GM18499 (cell line): ENCODE measurements around the gene RAB29.

ENCODE experiments used
- ATAC-seq: cut with Tn5 transposase; IDR thresholded peaks from one replicate; pipeline ENCODE4 v1.9.1; 2021; ENCODE audit warnings: moderate number of reproducible peaks; ENCODE audit not compliant: insufficient read depth, unreplicated experiment

The RAB29 gene

GRCh38 chr1:205797168-205797567 lies 21.9 kb upstream of the RAB29 start:
- no peak for ATAC-seq

GRCh38 chr1:205794011-205794730 lies 18.9 kb upstream of the RAB29 start:
- no peak for ATAC-seq

GRCh38 chr1:205792961-205793673 lies 17.8 kb upstream of the RAB29 start:
- ATAC-seq = no peak

GRCh38 chr1:205792481-205792881 lies 17.2 kb upstream of the RAB29 start:
- ATAC-seq = peak; percentile 48

GRCh38 chr1:205791568-205792180 lies 16.4 kb upstream of the RAB29 start:
- ATAC-seq = no peak

- no peak for ATAC-seq
These were observed 12.1 kb upstream of the RAB29 start for GRCh38 chr1:205787287-205787916.

- ATAC-seq = no peak
These were observed 11.3 kb upstream of the RAB29 start for GRCh38 chr1:205786601-205787000.

GRCh38 chr1:205785446-205785845 lies 10.2 kb upstream of the RAB29 start:
- ATAC-seq = no peak

GRCh38 chr1:205783904-205784303 lies 8.6 kb upstream of the RAB29 start:
- no peak for ATAC-seq

GRCh38 chr1:205783433-205783795 lies 8.1 kb upstream of the RAB29 start:
- ATAC-seq = no peak

GRCh38 chr1:205782627-205783432 lies 7.5 kb upstream of the RAB29 start:
- ATAC-seq = no peak

GRCh38 chr1:205780335-205780734 lies 5.1 kb upstream of the RAB29 start:
- no peak for ATAC-seq

- no peak for ATAC-seq
These were observed 2.7 kb upstream of the RAB29 start for GRCh38 chr1:205777994-205778393.

- ATAC-seq = no peak
These were observed 405 bp upstream of the RAB29 start for GRCh38 chr1:205775717-205776056.

GRCh38 chr1:205774198-205775014 lies 876 bp downstream of the RAB29 start:
- ATAC-seq = no peak

GRCh38 chr1:205772607-205773032 lies 2.7 kb downstream of the RAB29 start:
- ATAC-seq = no peak

GRCh38 chr1:205770618-205771017 lies 4.7 kb downstream of the RAB29 start:
- ATAC-seq = no peak

GRCh38 chr1:205769641-205770365 lies 5.5 kb downstream of the RAB29 start:
- no peak for ATAC-seq

GRCh38 chr1:205767248-205767647 lies 8.0 kb downstream of the RAB29 start:
- no peak for ATAC-seq
